GM21423 (cell line): Measurements from ENCODE around the gene PPM1L.
"Not testable (repeated sequence)": the region's sequence is repeated elsewhere in the genome, so short reads cannot be mapped to it uniquely, and the experiment has no call there.

Experiments used
- ATAC-seq: cut with Tn5 transposase; IDR thresholded peaks from one replicate; pipeline ENCODE4 v1.9.1; 2021; ENCODE audit warnings: mild to moderate bottlenecking, moderate library complexity; ENCODE audit not compliant: unreplicated experiment

PPM1L gene

GRCh38 chr3:160977773-160978172, 221.7 kb downstream of the PPM1L start:
- ATAC-seq, result no peak

GRCh38 chr3:160980740-160981139, 224.7 kb downstream of the PPM1L start:
- peak; percentile 57 for ATAC-seq

- ATAC-seq, result peak; percentile 88
These were observed 225.3 kb downstream of the PPM1L start for GRCh38 chr3:160981217-160981938.

GRCh38 chr3:160982491-160982890, 226.5 kb downstream of the PPM1L start:
- no peak for ATAC-seq

- not testable (repeated sequence) for ATAC-seq
These were observed 227.9 kb downstream of the PPM1L start for GRCh38 chr3:160983900-160984299.

GRCh38 chr3:160986069-160986468, 230.0 kb downstream of the PPM1L start:
- no peak for ATAC-seq

- ATAC-seq, result peak; percentile 55
These were observed 232.2 kb downstream of the PPM1L start for GRCh38 chr3:160987982-160988964.

- no peak for ATAC-seq
These were observed 234.4 kb downstream of the PPM1L start for GRCh38 chr3:160990446-160990845.

GRCh38 chr3:160992712-160993111, 236.7 kb downstream of the PPM1L start:
- ATAC-seq, result no peak

- ATAC-seq, result no peak
These were observed 240.8 kb downstream of the PPM1L start for GRCh38 chr3:160996811-160997210.

GRCh38 chr3:160998581-160998980, 242.6 kb downstream of the PPM1L start:
- no peak for ATAC-seq

- ATAC-seq, result no peak
These were observed 243.2 kb downstream of the PPM1L start for GRCh38 chr3:160999274-160999673.

- no peak for ATAC-seq
These were observed 252.1 kb downstream of the PPM1L start for GRCh38 chr3:161008086-161008485.

GRCh38 chr3:161010151-161010550, 254.1 kb downstream of the PPM1L start:
- not testable (repeated sequence) for ATAC-seq

GRCh38 chr3:161014843-161015749, 259.1 kb downstream of the PPM1L start:
- no peak for ATAC-seq

GRCh38 chr3:161016417-161017313, 260.6 kb downstream of the PPM1L start:
- ATAC-seq, result no peak

- no peak for ATAC-seq
These were observed 261.9 kb downstream of the PPM1L start for GRCh38 chr3:161017971-161018370.

GRCh38 chr3:161020256-161020655, 264.2 kb downstream of the PPM1L start:
- no peak for ATAC-seq

GRCh38 chr3:161025911-161026310, 269.9 kb downstream of the PPM1L start:
- ATAC-seq, result no peak
